Measurements from ENCODE around the gene GUCA1A.
"Not testable (repeated sequence)": the region's sequence is repeated elsewhere in the genome, so short reads cannot be mapped to it uniquely, and the experiment has no call there.

GUCA1A gene

DNA sequence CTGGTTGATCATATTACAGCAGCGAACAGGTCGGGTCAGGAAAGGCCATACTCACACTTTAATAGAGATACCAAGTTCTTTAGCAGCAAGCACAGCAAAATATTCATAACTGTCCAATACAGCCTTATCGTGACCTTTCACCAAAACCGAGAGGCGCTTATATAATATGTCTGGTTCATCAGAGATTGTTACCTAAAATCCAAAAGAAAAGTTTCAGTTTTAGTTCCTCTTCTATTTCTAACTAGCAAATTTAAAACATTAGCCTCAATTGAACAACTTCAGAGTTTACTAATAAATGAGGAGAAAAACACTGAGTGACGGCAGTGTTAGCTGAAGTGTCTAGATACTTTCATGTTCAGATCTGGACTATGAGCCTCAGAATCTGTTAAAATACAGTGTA lies 38.6 kb downstream of the GUCA1A start:
- no peak overlapping the region for H3K9ac ChIP-seq (ENCODE audit: low read depth, low read length)
- no peaks in the 10 kb centered on the region for H3K27me3 ChIP-seq (ENCODE audit: control insufficient read depth, insufficient read depth, low read length)
- H3K4me1 ChIP-seq (ENCODE audit: control insufficient read depth, insufficient read depth, low read length) = peaks cover 2% of the 10 kb centered on the region; the same call in 1 of the 2 replicates
- H3K36me3 ChIP-seq (ENCODE audit: control insufficient read depth, insufficient read depth, low read length) = peaks cover 64% of the 10 kb centered on the region
- no peak overlapping the region for H3K4me3 ChIP-seq (ENCODE audit: low read depth, low read length)
- H3K27ac ChIP-seq (ENCODE audit: low read depth, low read length) = no peak overlapping the region
- no peaks in the 10 kb centered on the region for H3K9me3 ChIP-seq (ENCODE audit: control insufficient read depth, insufficient read depth, low read length)

DNA sequence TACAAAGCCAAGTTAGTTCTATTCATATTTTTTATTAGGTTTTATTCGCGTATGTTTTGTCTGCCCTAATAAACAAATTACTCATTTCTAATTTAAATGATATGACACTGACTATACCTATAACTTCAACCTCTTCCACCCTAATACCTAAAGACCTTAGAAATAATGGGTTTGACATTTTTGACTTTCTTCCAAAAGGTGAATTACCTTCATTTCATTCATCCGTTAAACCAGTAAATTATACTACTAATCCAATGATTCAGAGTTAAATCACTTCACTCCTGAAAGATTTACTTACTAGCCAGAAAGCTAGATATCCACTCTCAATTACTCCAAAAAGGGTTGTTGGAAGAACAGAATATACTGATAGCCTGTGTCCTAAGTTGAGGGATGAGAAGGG lies 39.3 kb downstream of the GUCA1A start:
- H3K27me3 ChIP-seq (ENCODE audit: control insufficient read depth, insufficient read depth, low read length) = no peaks in the 10 kb centered on the region
- peaks cover 62% of the 10 kb centered on the region for H3K36me3 ChIP-seq (ENCODE audit: control insufficient read depth, insufficient read depth, low read length)
- H3K9me3 ChIP-seq (ENCODE audit: control insufficient read depth, insufficient read depth, low read length) = no peaks in the 10 kb centered on the region
- H3K4me3 ChIP-seq (ENCODE audit: low read depth, low read length) = no peak overlapping the region
- H3K27ac ChIP-seq (ENCODE audit: low read depth, low read length) = no peak overlapping the region
- no peak overlapping the region for H3K9ac ChIP-seq (ENCODE audit: low read depth, low read length)
- H3K4me1 ChIP-seq (ENCODE audit: control insufficient read depth, insufficient read depth, low read length) = peaks cover 2% of the 10 kb centered on the region; the same call in 1 of the 2 replicates

DNA sequence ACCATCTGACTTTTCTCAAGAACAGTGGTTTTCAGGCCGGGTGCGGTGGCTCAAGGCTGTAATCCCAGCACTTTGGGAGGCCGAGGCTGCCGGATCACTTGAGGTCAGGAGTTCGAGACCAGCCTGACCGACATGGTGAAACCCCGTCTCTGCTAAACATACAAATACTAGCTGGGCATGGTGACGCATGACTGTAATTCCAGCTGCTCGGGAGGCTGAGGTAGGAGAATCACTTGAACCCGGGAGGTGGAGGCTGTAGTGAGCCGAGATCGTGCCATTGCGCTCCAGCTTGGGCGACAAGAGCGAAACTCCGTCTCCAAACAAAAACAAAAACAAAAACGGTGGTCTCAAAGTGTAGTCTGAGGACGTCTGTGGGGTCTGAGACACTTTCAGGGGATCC lies 43.3 kb downstream of the GUCA1A start:
- Histone ChIP-seq H3K4me3 (ENCODE audit: low read depth, low read length) (peak overlapping the region; percentile 86), H3K36me3 (ENCODE audit: control insufficient read depth, insufficient read depth, low read length) (peaks cover 27% of the 10 kb centered on the region)
- H3K9me3 ChIP-seq (ENCODE audit: control insufficient read depth, insufficient read depth, low read length); H3K4me1 ChIP-seq (ENCODE audit: control insufficient read depth, insufficient read depth, low read length); H3K27me3 ChIP-seq (ENCODE audit: control insufficient read depth, insufficient read depth, low read length); H3K9ac ChIP-seq (ENCODE audit: low read depth, low read length); H3K27ac ChIP-seq (ENCODE audit: low read depth, low read length): not testable (repeated sequence)

DNA sequence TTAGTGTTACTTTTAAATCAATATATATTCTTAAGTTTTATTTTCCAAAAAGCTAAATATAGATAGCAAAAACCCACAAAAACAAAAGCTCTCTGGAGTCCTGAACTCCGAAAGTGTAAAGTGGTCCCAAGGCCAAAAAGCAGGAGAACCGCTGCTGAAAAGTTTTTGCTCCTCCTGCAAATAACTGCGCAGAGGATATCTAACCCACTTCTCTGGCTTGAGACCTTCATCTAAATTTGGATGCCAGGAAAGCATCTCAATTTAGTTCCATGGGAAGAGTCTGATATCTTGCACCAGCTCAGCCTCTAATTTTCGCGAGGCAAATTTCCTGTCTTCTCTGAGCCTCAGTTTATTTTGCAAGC lies 44.0 kb downstream of the GUCA1A start:
- peak overlapping the region; percentile 80 for H3K9ac ChIP-seq (ENCODE audit: low read depth, low read length)
- peaks cover 20% of the 10 kb centered on the region for H3K36me3 ChIP-seq (ENCODE audit: control insufficient read depth, insufficient read depth, low read length)
- H3K4me3 ChIP-seq (ENCODE audit: low read depth, low read length) = peak overlapping the region; percentile 86
- peak overlapping the region; percentile 93 for H3K27ac ChIP-seq (ENCODE audit: low read depth, low read length)
- no peaks in the 10 kb centered on the region for H3K27me3 ChIP-seq (ENCODE audit: control insufficient read depth, insufficient read depth, low read length)
- peaks cover 2% of the 10 kb centered on the region; the same call in 1 of the 2 replicates for H3K4me1 ChIP-seq (ENCODE audit: control insufficient read depth, insufficient read depth, low read length)
- H3K9me3 ChIP-seq (ENCODE audit: control insufficient read depth, insufficient read depth, low read length) = no peaks in the 10 kb centered on the region

DNA sequence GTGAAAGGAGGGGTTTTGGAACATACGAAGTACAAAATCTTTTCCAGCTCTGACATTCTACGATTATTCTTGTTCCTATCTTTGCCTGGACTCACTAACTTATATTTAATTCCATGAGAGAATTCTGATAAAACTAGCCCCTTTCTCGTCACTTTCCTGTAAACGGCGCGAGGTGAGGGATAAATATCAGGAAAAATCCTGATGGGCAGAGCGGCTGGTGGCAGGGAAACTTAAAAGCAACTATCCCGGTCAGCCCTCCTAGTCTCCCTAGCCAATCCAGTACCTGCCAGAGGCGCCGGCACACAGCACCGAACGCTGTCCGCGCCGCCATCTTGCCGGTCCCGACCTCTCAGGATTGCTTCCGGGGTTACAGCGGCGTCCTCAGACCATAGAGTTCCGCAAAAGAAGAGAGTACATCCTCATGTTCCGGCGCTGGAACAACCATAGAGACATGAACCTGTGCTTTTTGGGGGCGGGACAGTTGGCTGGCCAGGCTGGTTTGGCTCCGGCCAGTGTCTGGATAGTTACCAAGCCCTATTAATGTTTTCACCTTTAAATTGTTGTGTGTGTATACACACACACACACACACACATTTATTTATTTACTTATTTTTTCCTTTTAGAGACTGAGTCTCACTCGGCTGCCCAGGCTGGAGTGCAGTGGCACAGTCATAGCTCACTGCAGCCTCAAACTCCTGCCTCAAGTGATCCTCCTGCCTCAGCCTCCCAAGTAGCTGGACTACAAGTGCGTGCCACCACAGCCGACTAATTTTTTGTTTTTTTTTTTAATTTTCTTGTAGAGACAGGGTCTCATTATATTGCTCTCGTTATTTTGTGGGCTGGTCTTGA lies 44.6 kb downstream of the GUCA1A start, which contains the start of gene MRPS10:
MRPS10 (minus strand) TSS at position 343 of the 849 bp plus-strand sequence; CDS start at position 331, 12 bp downstream.
- H3K9ac ChIP-seq (ENCODE audit: low read depth, low read length) = peak within 1 kb of the TSS; percentile 80
- H3K9me3 ChIP-seq (ENCODE audit: control insufficient read depth, insufficient read depth, low read length) = no peaks in the 10 kb centered on the region
- peaks cover 2% of the 10 kb centered on the region; the same call in 1 of the 2 replicates for H3K4me1 ChIP-seq (ENCODE audit: control insufficient read depth, insufficient read depth, low read length)

DNA sequence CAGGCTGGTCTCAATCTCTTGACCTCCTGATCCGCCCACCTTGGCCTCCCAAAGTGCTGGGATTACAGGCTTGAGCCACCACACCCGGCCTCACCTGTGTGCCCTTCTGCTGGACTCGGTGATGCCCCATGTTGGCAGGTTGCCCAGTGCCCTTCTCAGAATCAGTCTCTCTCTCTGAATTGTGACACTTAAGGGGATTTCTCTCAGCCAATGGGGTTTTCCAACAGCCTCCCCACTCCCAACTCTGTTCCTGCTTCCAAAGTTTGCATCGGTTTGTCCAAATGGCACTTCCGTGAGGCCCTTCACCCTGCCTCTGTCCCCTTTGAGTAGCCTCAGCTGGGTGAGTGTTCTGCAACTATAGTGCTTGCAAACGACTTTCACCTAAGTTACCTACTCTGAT lies 47.6 kb downstream of the GUCA1A start:
- no peaks in the 10 kb centered on the region for H3K27me3 ChIP-seq (ENCODE audit: control insufficient read depth, insufficient read depth, low read length)
- H3K4me3 ChIP-seq (ENCODE audit: low read depth, low read length) = no peak overlapping the region
- no peak overlapping the region for H3K27ac ChIP-seq (ENCODE audit: low read depth, low read length)
- no peaks in the 10 kb centered on the region for H3K4me1 ChIP-seq (ENCODE audit: control insufficient read depth, insufficient read depth, low read length)
- no peak overlapping the region for H3K9ac ChIP-seq (ENCODE audit: low read depth, low read length)
- no peaks in the 10 kb centered on the region for H3K9me3 ChIP-seq (ENCODE audit: control insufficient read depth, insufficient read depth, low read length)
- H3K36me3 ChIP-seq (ENCODE audit: control insufficient read depth, insufficient read depth, low read length) = no peaks in the 10 kb centered on the region

More for the DNA sequence above, 44.6 kb downstream of the GUCA1A start, which contains the start of gene MRPS10:
- H3K27me3 ChIP-seq (ENCODE audit: control insufficient read depth, insufficient read depth, low read length) = no peaks in the 10 kb centered on the region
- H3K36me3 ChIP-seq (ENCODE audit: control insufficient read depth, insufficient read depth, low read length) = peaks cover 14% of the 10 kb centered on the region
- peak within 1 kb of the TSS; percentile 93 for H3K27ac ChIP-seq (ENCODE audit: low read depth, low read length)
- peak within 1 kb of the TSS; percentile 86 for H3K4me3 ChIP-seq (ENCODE audit: low read depth, low read length)

DNA sequence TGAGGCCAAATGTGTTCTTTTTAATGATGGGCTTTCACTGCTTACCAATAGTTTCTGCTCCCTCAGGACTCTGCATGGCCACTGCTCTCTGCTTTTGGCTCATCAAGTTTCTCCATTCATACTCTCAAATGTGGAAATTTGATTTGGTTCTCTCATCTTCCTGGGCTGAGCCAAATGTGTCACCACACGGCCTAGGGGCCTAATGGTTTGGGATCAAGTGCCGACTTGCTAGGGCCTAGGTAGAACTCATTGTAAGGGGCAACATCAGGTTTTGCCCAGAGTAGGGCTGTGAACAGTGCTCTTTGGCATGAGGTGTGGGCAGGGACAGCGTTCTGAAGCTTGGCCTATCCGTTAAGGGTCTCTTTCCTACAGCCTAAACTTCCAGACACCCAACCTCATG lies 48.4 kb downstream of the GUCA1A start:
- Histone ChIP-seq H3K4me1 (ENCODE audit: control insufficient read depth, insufficient read depth, low read length) (no peaks in the 10 kb centered on the region), H3K27me3 (ENCODE audit: control insufficient read depth, insufficient read depth, low read length) (no peaks in the 10 kb centered on the region), H3K27ac (ENCODE audit: low read depth, low read length) (no peak overlapping the region), H3K9ac (ENCODE audit: low read depth, low read length) (no peak overlapping the region), H3K36me3 (ENCODE audit: control insufficient read depth, insufficient read depth, low read length) (no peaks in the 10 kb centered on the region), H3K4me3 (ENCODE audit: low read depth, low read length) (no peak overlapping the region), H3K9me3 (ENCODE audit: control insufficient read depth, insufficient read depth, low read length) (no peaks in the 10 kb centered on the region)

DNA sequence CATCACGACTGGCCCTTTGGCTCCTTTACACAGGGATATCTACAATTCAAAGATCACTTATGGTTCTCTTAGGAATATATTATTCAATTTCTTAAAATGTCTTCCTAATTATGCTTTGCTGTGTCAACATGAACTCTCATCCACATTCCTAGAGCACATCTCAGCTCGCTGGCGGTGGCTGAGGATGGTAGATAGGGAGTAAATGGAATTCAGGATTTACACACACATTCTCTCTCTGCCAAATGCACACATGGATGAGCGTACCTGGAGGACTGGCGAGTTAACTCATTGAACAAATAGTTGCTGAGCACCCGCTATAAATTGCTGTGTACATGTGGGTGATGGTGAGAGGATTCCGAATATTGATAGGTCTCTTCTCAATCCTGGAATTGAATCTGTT lies 49.3 kb downstream of the GUCA1A start:
- Histone ChIP-seq H3K9me3 (ENCODE audit: control insufficient read depth, insufficient read depth, low read length) (no peaks in the 10 kb centered on the region), H3K4me3 (ENCODE audit: low read depth, low read length) (no peak overlapping the region), H3K27me3 (ENCODE audit: control insufficient read depth, insufficient read depth, low read length) (no peaks in the 10 kb centered on the region), H3K27ac (ENCODE audit: low read depth, low read length) (no peak overlapping the region), H3K36me3 (ENCODE audit: control insufficient read depth, insufficient read depth, low read length) (peaks cover 8% of the 10 kb centered on the region; the same call in 1 of the 2 replicates), H3K9ac (ENCODE audit: low read depth, low read length) (no peak overlapping the region), H3K4me1 (ENCODE audit: control insufficient read depth, insufficient read depth, low read length) (no peaks in the 10 kb centered on the region)

DNA sequence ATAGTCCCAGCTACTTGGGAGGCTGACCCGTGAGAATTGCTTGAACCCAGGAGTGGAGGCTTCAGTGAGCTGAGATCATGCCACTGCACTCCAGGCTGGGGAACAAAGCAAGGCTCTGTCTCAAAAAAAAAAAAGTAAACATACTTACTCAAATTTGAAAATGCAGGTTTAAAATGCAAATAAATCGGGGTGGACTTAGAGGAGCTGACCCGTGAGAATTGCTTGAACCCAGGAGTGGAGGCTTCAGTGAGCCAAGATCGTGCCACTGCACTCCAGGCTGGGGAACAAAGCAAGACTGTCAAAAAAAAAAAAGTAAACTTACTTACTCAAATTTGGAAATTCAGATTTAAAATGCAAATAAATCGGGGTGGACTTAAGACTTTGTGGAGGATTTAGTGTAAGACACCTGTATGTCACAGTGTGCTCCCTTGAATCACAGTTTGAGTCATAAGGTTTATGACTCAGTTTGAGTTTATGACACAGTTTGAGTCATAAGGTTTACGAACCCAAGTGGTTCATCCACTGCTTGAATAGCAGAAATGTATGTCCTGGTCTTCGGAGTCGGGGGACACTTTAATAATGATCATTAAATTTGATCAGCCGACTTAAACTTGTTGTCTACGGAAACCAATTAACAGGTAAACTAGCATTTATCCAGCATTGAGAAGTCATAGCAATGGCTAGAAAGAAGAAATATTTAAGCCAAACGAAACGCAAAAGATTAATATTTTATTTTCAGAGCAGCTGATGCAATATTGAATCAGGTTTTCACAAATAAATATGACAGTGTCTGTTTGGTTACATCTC lies 51.3 kb downstream of the GUCA1A start:
- no peaks in the 10 kb centered on the region for H3K4me1 ChIP-seq (ENCODE audit: control insufficient read depth, insufficient read depth, low read length)
- H3K9me3 ChIP-seq (ENCODE audit: control insufficient read depth, insufficient read depth, low read length) = no peaks in the 10 kb centered on the region
- no peak overlapping the region for H3K4me3 ChIP-seq (ENCODE audit: low read depth, low read length)
- peaks cover 28% of the 10 kb centered on the region for H3K36me3 ChIP-seq (ENCODE audit: control insufficient read depth, insufficient read depth, low read length)
- no peak overlapping the region for H3K27ac ChIP-seq (ENCODE audit: low read depth, low read length)
- no peak overlapping the region for H3K9ac ChIP-seq (ENCODE audit: low read depth, low read length)
- no peaks in the 10 kb centered on the region for H3K27me3 ChIP-seq (ENCODE audit: control insufficient read depth, insufficient read depth, low read length)

DNA sequence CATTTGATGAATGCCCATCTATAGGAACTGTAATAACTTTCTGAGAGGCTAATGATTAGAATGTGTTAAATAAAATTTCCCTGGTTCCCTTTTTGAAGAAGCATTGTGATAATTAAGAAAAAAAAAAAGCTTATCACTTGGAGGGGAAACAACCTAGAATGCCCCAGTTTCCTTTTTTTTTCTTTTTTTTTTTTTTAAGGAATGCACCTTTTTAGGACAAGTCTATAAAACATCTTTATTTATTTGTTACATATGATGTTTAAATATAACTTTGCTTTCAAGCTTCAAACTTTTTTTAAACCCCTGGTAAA lies 51.8 kb downstream of the GUCA1A start:
- Histone ChIP-seq H3K9ac (ENCODE audit: low read depth, low read length) (no peak overlapping the region), H3K4me3 (ENCODE audit: low read depth, low read length) (no peak overlapping the region)

DNA sequence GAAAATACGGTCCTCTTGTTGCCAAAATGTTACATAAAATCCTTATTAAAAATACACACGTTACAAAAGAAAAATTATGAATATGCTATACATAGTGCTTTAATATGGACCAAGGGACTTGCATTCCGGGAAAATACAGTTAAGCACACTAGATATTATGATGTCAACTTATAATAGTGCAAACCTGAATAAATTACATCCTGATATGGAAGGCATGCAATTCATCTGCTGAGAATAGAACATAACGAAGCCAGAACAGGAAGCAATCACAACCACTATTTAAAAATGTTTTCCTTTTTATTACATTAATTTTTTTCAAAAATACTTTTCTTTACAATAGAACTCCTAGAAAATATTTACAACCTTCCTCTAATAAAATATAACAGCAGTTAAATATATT lies 52.3 kb downstream of the GUCA1A start:
- no peak overlapping the region for H3K27ac ChIP-seq (ENCODE audit: low read depth, low read length)
- no peaks in the 10 kb centered on the region for H3K27me3 ChIP-seq (ENCODE audit: control insufficient read depth, insufficient read depth, low read length)
- no peak overlapping the region for H3K9ac ChIP-seq (ENCODE audit: low read depth, low read length)
- H3K4me3 ChIP-seq (ENCODE audit: low read depth, low read length) = no peak overlapping the region
- no peaks in the 10 kb centered on the region for H3K4me1 ChIP-seq (ENCODE audit: control insufficient read depth, insufficient read depth, low read length)
- peaks cover 28% of the 10 kb centered on the region for H3K36me3 ChIP-seq (ENCODE audit: control insufficient read depth, insufficient read depth, low read length)
- no peaks in the 10 kb centered on the region for H3K9me3 ChIP-seq (ENCODE audit: control insufficient read depth, insufficient read depth, low read length)

More for the DNA sequence above, 51.8 kb downstream of the GUCA1A start:
- Histone ChIP-seq H3K4me1 (ENCODE audit: control insufficient read depth, insufficient read depth, low read length) (no peaks in the 10 kb centered on the region), H3K9me3 (ENCODE audit: control insufficient read depth, insufficient read depth, low read length) (no peaks in the 10 kb centered on the region), H3K27me3 (ENCODE audit: control insufficient read depth, insufficient read depth, low read length) (no peaks in the 10 kb centered on the region), H3K27ac (ENCODE audit: low read depth, low read length) (no peak overlapping the region), H3K36me3 (ENCODE audit: control insufficient read depth, insufficient read depth, low read length) (peaks cover 28% of the 10 kb centered on the region)
